Measurements from ENCODE around the gene UBXN2A. TPM values are rescaled to one million over a fixed set of nuclear protein-coding genes. Genes with fewer than 3 reads are reported as not detected.
"Not testable (repeated sequence)": the region's sequence is repeated elsewhere in the genome, so short reads cannot be mapped to it uniquely, and the experiment has no call there.

UBXN2A gene
- total RNA-seq, 5 donors from 2014 or later (not counting 1 experiment from before 2014, with no cell fraction given), result 10.1 to 14.3 (median 12.3) TPM

- peaks cover 12 to 32% of the 10 kb centered on the region in 2 donors for H3K36me3 ChIP-seq (ENCODE audit: control insufficient read depth in 2 of 2, extremely low read depth in 1 of 2, insufficient read depth in 1 of 2, low read length in 1 of 2)
- CTCF ChIA-PET, result no interaction called here
Measured at GRCh38 chr2:24024996-24025663, 84.9 kb downstream of the UBXN2A start.

GRCh38 chr2:24026233-24026632, 86.0 kb downstream of the UBXN2A start:
- no peak overlapping the region for H3K4me3 ChIP-seq (ENCODE audit: control insufficient read depth in 1 of 2, extremely low read depth in 1 of 2, low read length in 1 of 2)
- no peaks in the 10 kb centered on the region for H3K27me3 Mint-ChIP-seq
- no peaks in the 10 kb centered on the region for H3K4me1 ChIP-seq (ENCODE audit: control insufficient read depth in 1 of 2, extremely low read depth in 1 of 2, insufficient read depth in 2 of 2, low read length in 2 of 2)
- H3K4me1 Mint-ChIP-seq, result no peaks in the 10 kb centered on the region
- H3K36me3 ChIP-seq (ENCODE audit: control insufficient read depth in 2 of 2, extremely low read depth in 1 of 2, insufficient read depth in 1 of 2, low read length in 1 of 2), result peaks cover 14 to 43% of the 10 kb centered on the region in 2 donors
- ChIA-PET CTCF (interaction anchor here in 1 of 2 donors (0.5 kb wide), 2 partner anchors 9 to 17 kb away, joined by 3 read pairs; no protein-coding TSS in a partner anchor), POLR2A (no interaction called here)
- H3K36me3 Mint-ChIP-seq, result peaks cover 55% of the 10 kb centered on the region
- H3K27ac ChIP-seq (ENCODE audit: low read length), result no peak overlapping the region
- no peaks in the 10 kb centered on the region for H3K9me3 Mint-ChIP-seq
- no peak overlapping the region for H3K27ac Mint-ChIP-seq
- no peak for DNase-seq
- no peak for ATAC-seq (replicated peaks in 1 of 4)
- no peaks in the 10 kb centered on the region for H3K9me3 ChIP-seq
- no peak overlapping the region for H3K4me3 Mint-ChIP-seq
- WGBS (ENCODE audit: insufficient coverage), result 20% methylated on average over 1 of the region's 2 CpGs
- H3K27me3 ChIP-seq (replicated peaks in 1 of 2; ENCODE audit: control insufficient read depth in 2 of 2, extremely low read depth in 1 of 2, insufficient read depth in 2 of 2, low read length in 1 of 2), result peaks cover 0 to 2% of the 10 kb centered on the region in 2 experiments

More at GRCh38 chr2:24024996-24025663, 84.9 kb downstream of the UBXN2A start:
- ATAC-seq (replicated peaks in 1 of 4), result no peak
- Mint-ChIP-seq H3K27ac (no peak overlapping the region), H3K27me3 (no peaks in the 10 kb centered on the region), H3K9me3 (no peaks in the 10 kb centered on the region), H3K36me3 (peaks cover 47% of the 10 kb centered on the region), H3K4me1 (no peaks in the 10 kb centered on the region), H3K4me3 (no peak overlapping the region)
- peaks cover 0 to 2% of the 10 kb centered on the region in 2 experiments for H3K27me3 ChIP-seq (replicated peaks in 1 of 2; ENCODE audit: control insufficient read depth in 2 of 2, extremely low read depth in 1 of 2, insufficient read depth in 2 of 2, low read length in 1 of 2)
- no peak overlapping the region for H3K27ac ChIP-seq (ENCODE audit: low read length)
- POLR2A ChIA-PET, result no interaction called here
- no peaks in the 10 kb centered on the region for H3K4me1 ChIP-seq (ENCODE audit: control insufficient read depth in 1 of 2, extremely low read depth in 1 of 2, insufficient read depth in 2 of 2, low read length in 2 of 2)
- no peak overlapping the region for H3K4me3 ChIP-seq (ENCODE audit: control insufficient read depth in 1 of 2, extremely low read depth in 1 of 2, low read length in 1 of 2)
- DNase-seq, result no peak
- WGBS (ENCODE audit: insufficient coverage), result 98% methylated on average over 15 of the region's 17 CpGs
- H3K9me3 ChIP-seq, result no peaks in the 10 kb centered on the region

GRCh38 chr2:24038786-24039499, 98.7 kb downstream of the UBXN2A start:
- ChIA-PET CTCF (no interaction called here), POLR2A (interaction anchor here in 1 of 2 donors (0.7 kb wide), 1 partner anchor 54 kb away, joined by 5 read pairs; no protein-coding TSS in a partner anchor)
- Histone ChIP-seq H3K4me1 (ENCODE audit: control insufficient read depth in 1 of 2, extremely low read depth in 1 of 2, insufficient read depth in 2 of 2, low read length in 2 of 2) (peaks cover 0 to 4% of the 10 kb centered on the region in 2 experiments), H3K4me3 (ENCODE audit: control insufficient read depth in 1 of 2, extremely low read depth in 1 of 2, low read length in 1 of 2) (no peak overlapping the region), H3K36me3 (ENCODE audit: control insufficient read depth in 2 of 2, extremely low read depth in 1 of 2, insufficient read depth in 1 of 2, low read length in 1 of 2) (peaks cover 13 to 28% of the 10 kb centered on the region in 2 donors), H3K27me3 (replicated peaks in 1 of 2; ENCODE audit: control insufficient read depth in 2 of 2, extremely low read depth in 1 of 2, insufficient read depth in 2 of 2, low read length in 1 of 2) (no peaks in the 10 kb centered on the region), H3K27ac (ENCODE audit: low read length) (no peak overlapping the region), H3K9me3 (no peaks in the 10 kb centered on the region)
- DNase-seq, result no peak
- Mint-ChIP-seq H3K27ac (no peak overlapping the region), H3K9me3 (no peaks in the 10 kb centered on the region), H3K4me3 (no peak overlapping the region), H3K4me1 (peaks cover 12 to 37% (median 30%) of the 10 kb centered on the region in 3 donors), H3K27me3 (no peaks in the 10 kb centered on the region), H3K36me3 (peaks cover 31% of the 10 kb centered on the region)
- WGBS (ENCODE audit: insufficient coverage), result 96% methylated on average over 4 of the region's 9 CpGs
- no peak for ATAC-seq (replicated peaks in 1 of 4)

- peaks cover 15 to 40% (median 31%) of the 10 kb centered on the region in 3 donors for H3K4me1 Mint-ChIP-seq
- no CpG with 5 or more reads among the region's 4 CpGs for WGBS (ENCODE audit: insufficient coverage)
- no peak overlapping the region for H3K27ac Mint-ChIP-seq
- H3K4me3 ChIP-seq (ENCODE audit: control insufficient read depth in 1 of 2, extremely low read depth in 1 of 2, low read length in 1 of 2), result no peak overlapping the region
- H3K36me3 Mint-ChIP-seq, result peaks cover 28% of the 10 kb centered on the region
- ChIA-PET CTCF (interaction anchor here in 1 of 2 donors (0.6 kb wide), 1 partner anchor 789 kb away, joined by 3 read pairs; no protein-coding TSS in a partner anchor), POLR2A (no interaction called here)
- H3K27me3 Mint-ChIP-seq, result no peaks in the 10 kb centered on the region
- DNase-seq (no peak), ATAC-seq (replicated peaks in 1 of 4) (no peak)
- H3K27ac ChIP-seq (ENCODE audit: low read length), result no peak overlapping the region
- no peaks in the 10 kb centered on the region for H3K9me3 Mint-ChIP-seq
- no peak overlapping the region for H3K4me3 Mint-ChIP-seq
- H3K27me3 ChIP-seq (replicated peaks in 1 of 2; ENCODE audit: control insufficient read depth in 2 of 2, extremely low read depth in 1 of 2, insufficient read depth in 2 of 2, low read length in 1 of 2), result no peaks in the 10 kb centered on the region
- no peaks in the 10 kb centered on the region for H3K9me3 ChIP-seq
- H3K4me1 ChIP-seq (ENCODE audit: control insufficient read depth in 1 of 2, extremely low read depth in 1 of 2, insufficient read depth in 2 of 2, low read length in 2 of 2), result peaks cover 0 to 3% of the 10 kb centered on the region in 2 experiments
- H3K36me3 ChIP-seq (ENCODE audit: control insufficient read depth in 2 of 2, extremely low read depth in 1 of 2, insufficient read depth in 1 of 2, low read length in 1 of 2), result peaks cover 13 to 28% of the 10 kb centered on the region in 2 donors
Measured at GRCh38 chr2:24040511-24040910, 100.2 kb downstream of the UBXN2A start.

- ATAC-seq (replicated peaks in 1 of 4); H3K4me3 ChIP-seq (ENCODE audit: control insufficient read depth in 1 of 2, extremely low read depth in 1 of 2, low read length in 1 of 2); H3K9me3 ChIP-seq; POLR2A ChIA-PET; H3K4me1 ChIP-seq (ENCODE audit: control insufficient read depth in 1 of 2, extremely low read depth in 1 of 2, insufficient read depth in 2 of 2, low read length in 2 of 2); H3K4me3 Mint-ChIP-seq; H3K27me3 ChIP-seq (replicated peaks in 1 of 2; ENCODE audit: control insufficient read depth in 2 of 2, extremely low read depth in 1 of 2, insufficient read depth in 2 of 2, low read length in 1 of 2); H3K27ac ChIP-seq (ENCODE audit: low read length); H3K27me3 Mint-ChIP-seq; H3K9me3 Mint-ChIP-seq; H3K27ac Mint-ChIP-seq; DNase-seq: not testable (repeated sequence)
- Mint-ChIP-seq H3K4me1 (peaks cover 24 to 41% (median 32%) of the 10 kb centered on the region in 3 donors), H3K36me3 (peaks cover 13% of the 10 kb centered on the region)
- CTCF ChIA-PET, result interaction anchor here (0.7 kb wide), 2 partner anchors 17 to 778 kb away, joined by 3 read pairs; no protein-coding TSS in a partner anchor
- peaks cover 7 to 11% of the 10 kb centered on the region in 2 donors for H3K36me3 ChIP-seq (ENCODE audit: control insufficient read depth in 2 of 2, extremely low read depth in 1 of 2, insufficient read depth in 1 of 2, low read length in 1 of 2)
- 92% methylated on average over 4 of the region's 6 CpGs for WGBS (ENCODE audit: insufficient coverage)
Measured at GRCh38 chr2:24043133-24043532, 102.9 kb downstream of the UBXN2A start.

All from T-cell (primary cell).